ENCODE measurements around the gene LRMDA. TPM values are rescaled to one million over a fixed set of nuclear protein-coding genes. Genes with fewer than 3 reads are reported as not detected.
"Not testable (repeated sequence)": the region's sequence is repeated elsewhere in the genome, so short reads cannot be mapped to it uniquely, and the experiment has no call there.

LRMDA gene
- total RNA-seq, 1 donor from 2014 or later = 17.1 TPM

DNA sequence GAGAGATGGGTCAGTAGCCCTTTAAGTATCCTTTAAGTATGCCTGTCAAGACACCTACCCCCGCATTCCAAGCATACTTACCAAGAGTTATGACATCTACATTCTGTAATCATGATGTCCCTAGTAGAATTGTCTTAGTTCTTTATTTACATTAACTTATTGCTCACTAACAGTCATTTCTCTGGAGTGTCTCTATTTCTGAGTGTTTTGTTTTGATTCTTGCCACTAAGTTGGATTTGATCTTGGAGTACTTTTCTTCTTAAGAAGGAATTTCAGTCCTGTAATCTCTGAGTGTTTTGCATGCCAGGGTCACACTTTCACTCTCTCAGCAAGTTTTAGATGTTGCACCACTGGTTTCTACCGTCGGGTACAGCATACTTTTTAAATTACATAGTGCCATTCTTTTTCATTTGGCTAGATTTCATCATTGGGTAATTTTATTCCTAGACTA, 1152.3 kb downstream of the LRMDA start:
- DNase-seq (ENCODE audit: low spot score) = no peak

DNA sequence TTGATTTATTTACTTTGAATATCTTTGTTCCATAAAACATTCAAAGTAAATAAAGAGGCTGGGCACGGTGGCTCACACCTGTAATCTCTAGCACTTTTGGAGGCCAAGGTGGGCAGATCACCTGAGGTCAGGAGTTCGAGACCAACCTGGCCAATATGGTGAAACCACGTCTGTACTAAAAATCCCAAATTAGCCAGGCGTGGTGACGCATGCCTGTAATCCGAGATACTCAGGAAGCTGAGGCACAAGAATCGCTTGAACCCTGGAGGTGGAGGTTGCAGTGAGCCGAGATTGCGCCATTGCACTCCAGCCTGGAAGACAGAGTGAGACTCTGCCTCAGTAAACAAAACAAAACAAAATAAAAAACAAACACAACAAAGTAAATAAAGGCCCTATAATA, 1153.0 kb downstream of the LRMDA start:
- not testable (repeated sequence) for DNase-seq (ENCODE audit: low spot score)

Other genes with a start within 250 kb of the LRMDA start
- gene VDAC2, start 220.8 kb upstream of the LRMDA start, total RNA-seq = 152 TPM
- 20.0 TPM for gene COMTD1, start 195.7 kb upstream of the LRMDA start, total RNA-seq
- gene ZNF503, start 29.9 kb upstream of the LRMDA start, total RNA-seq = 15.9 TPM

Measured in mucosa of gallbladder (tissue), 1 donor.